HFFc6 (cell line): ENCODE data around the gene JUP. TPM values are rescaled to one million over a fixed set of nuclear protein-coding genes. Genes with fewer than 3 reads are reported as not detected.

Experiments used
- DNase-seq: peaks from one replicate; pipeline ENCODE4 v3.0.0-alpha.2; 2018
- H3K27ac Mint-ChIP-seq: 2 replicates; pipeline ENCODE4 v1.8.0; 2020; ENCODE audit warnings: mild to moderate bottlenecking, mixed read lengths
- H3K27me3 Mint-ChIP-seq: 2 replicates; pipeline ENCODE4 v1.8.0; 2021; ENCODE audit warnings: mild to moderate bottlenecking, moderate library complexity, mixed read lengths; ENCODE audit not compliant: insufficient read depth
- H3K36me3 Mint-ChIP-seq: 2 replicates; pipeline ENCODE4 v1.8.0; 2021; ENCODE audit warnings: low read depth, mixed read lengths
- H3K4me1 Mint-ChIP-seq: 2 replicates; pipeline ENCODE4 v1.8.0; 2020; ENCODE audit warnings: low read depth, mixed read lengths
- H3K4me3 Mint-ChIP-seq: 2 replicates; pipeline ENCODE4 v1.8.0; 2020; ENCODE audit warnings: mild to moderate bottlenecking, moderate library complexity, mixed read lengths
- H3K9me3 Mint-ChIP-seq: 2 replicates; pipeline ENCODE4 v1.8.0; 2020; ENCODE audit warnings: mild to moderate bottlenecking, mixed read lengths
- total RNA-seq, 6 experiments: library from RNA; stranded (reverse); fragmentation: NEBNext Ultra II Directional; extraction: Animal tissue kit (Norgen Biotek cat#: 25700); gene quantifications; 2 replicates in 1 of 6; 3 replicates in 5 of 6; pipeline ENCODE4 v1.2.3, GENCODE V29; 2021
- TF ChIP-seq, protein P1 (sequence below): fragments of 200-600 bp; sonication (generic); IDR thresholded peaks from 2 replicates; pipeline ENCODE4 v1.5.0; 2021; ENCODE audit warnings: antibody characterized with exemption, mild to moderate bottlenecking

The JUP gene
- total RNA-seq, 6 experiments from 2014 or later, result 1.5 to 9.1 (median 1.9) TPM

DNA sequence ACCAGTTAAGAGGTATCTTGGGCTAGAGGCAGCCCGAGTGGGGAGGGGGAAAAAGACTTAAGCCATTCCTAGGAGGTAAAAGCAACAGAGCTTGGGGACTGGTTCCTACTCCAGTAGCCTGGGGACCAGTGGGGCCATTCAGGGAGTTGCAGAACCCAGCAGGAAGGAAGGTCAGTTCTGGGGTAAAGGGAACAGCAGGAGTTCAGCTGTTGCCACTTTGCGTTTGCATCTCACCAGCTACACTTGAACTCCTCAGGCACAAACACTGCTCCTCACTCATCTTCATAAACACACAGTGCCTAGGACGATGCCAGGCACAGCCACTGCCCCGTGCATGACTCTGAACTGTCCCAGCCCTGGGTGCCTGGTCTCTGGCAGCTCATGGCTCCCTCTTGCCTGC, 56.0 kb downstream of the JUP start:
- TF ChIP-seq, protein P1, sequence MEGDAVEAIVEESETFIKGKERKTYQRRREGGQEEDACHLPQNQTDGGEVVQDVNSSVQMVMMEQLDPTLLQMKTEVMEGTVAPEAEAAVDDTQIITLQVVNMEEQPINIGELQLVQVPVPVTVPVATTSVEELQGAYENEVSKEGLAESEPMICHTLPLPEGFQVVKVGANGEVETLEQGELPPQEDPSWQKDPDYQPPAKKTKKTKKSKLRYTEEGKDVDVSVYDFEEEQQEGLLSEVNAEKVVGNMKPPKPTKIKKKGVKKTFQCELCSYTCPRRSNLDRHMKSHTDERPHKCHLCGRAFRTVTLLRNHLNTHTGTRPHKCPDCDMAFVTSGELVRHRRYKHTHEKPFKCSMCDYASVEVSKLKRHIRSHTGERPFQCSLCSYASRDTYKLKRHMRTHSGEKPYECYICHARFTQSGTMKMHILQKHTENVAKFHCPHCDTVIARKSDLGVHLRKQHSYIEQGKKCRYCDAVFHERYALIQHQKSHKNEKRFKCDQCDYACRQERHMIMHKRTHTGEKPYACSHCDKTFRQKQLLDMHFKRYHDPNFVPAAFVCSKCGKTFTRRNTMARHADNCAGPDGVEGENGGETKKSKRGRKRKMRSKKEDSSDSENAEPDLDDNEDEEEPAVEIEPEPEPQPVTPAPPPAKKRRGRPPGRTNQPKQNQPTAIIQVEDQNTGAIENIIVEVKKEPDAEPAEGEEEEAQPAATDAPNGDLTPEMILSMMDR, result no peak
- Mint-ChIP-seq H3K9me3 (no peaks in the 10 kb centered on the region), H3K27ac (no peak overlapping the region), H3K4me1 (no peaks in the 10 kb centered on the region), H3K27me3 (peaks cover 43% of the 10 kb centered on the region), H3K36me3 (no peaks in the 10 kb centered on the region), H3K4me3 (no peak overlapping the region)
- DNase-seq, result no peak

DNA sequence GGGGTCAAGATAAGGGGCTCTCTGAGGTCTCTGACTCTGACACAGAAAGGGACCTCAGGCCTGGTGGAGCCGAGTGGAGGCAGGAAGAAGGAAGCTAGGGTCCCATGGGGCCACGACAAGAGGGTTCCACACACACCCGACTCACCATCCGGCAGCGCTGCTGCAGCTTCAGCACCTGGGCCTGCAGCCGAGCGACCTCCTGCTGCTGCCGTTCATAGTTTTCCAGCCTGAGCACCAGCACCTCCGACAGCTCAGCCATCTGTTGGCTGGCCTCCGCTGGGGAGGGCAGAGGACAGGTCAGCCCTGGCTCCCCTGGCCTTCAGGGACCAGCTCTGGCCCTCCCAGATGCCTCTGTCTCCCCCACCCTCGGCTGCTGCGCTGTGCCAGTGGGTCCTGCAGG, 58.5 kb downstream of the JUP start:
- Mint-ChIP-seq H3K9me3 (no peaks in the 10 kb centered on the region), H3K4me1 (no peaks in the 10 kb centered on the region), H3K4me3 (no peak overlapping the region), H3K27me3 (peaks cover 42% of the 10 kb centered on the region), H3K27ac (no peak overlapping the region), H3K36me3 (no peaks in the 10 kb centered on the region)
- DNase-seq, result no peak
- TF ChIP-seq, protein P1, result no peak

DNA sequence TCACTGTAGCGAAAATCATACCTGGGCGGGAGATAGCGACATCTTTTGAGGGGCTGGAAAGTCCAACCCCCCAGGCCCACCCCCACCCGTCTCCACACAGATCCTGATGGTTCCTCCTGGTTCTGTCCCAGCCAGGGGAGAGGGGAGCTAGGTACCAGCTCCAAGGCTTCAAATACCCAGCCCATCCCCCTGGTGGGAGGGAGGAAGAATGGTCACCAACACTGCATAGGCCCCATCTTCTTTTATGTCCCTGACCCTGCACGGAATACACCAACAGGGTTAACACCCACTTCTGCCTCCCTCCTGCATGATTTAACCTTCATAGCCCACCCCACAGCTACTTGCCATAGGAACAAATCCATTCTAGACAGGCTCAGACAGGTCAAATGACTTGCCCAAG, 61.4 kb downstream of the JUP start:
- no peak for DNase-seq
- H3K4me3 Mint-ChIP-seq, result no peak overlapping the region
- H3K36me3 Mint-ChIP-seq, result no peaks in the 10 kb centered on the region
- TF ChIP-seq, protein P1, result no peak
- no peaks in the 10 kb centered on the region for H3K4me1 Mint-ChIP-seq
- no peaks in the 10 kb centered on the region for H3K9me3 Mint-ChIP-seq
- peaks cover 29% of the 10 kb centered on the region for H3K27me3 Mint-ChIP-seq
- H3K27ac Mint-ChIP-seq, result no peak overlapping the region

DNA sequence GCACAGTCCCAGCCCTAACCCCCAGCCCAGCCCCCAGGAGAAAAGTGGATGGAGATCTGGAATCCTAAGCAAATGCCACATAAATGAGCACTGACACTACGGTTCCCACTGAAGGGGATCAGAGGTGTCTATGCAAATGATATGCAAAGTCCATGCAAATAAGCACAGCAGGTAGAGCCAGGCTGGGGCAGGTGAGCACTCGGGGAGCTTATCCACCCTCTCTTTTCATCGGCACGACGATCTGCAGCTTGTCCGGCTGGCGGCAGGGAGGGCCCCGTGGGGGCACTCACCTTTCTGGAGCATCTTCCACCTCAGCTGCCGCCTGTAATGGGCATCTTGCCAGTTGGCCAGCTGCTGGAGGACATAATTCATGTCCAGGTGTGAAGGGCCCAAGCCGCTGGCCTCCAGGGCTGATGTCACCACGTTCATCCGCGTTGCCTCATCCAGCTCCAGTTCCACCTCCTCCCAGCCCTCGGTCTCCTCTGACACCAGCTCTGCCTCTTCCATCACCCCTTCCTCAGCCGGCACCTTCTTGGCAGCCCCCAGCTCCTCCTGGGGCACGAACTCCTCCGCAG, 61.9 kb downstream of the JUP start:
- Mint-ChIP-seq H3K9me3 (no peaks in the 10 kb centered on the region), H3K27ac (no peak overlapping the region), H3K4me3 (no peak overlapping the region), H3K36me3 (no peaks in the 10 kb centered on the region), H3K27me3 (peaks cover 29% of the 10 kb centered on the region), H3K4me1 (no peaks in the 10 kb centered on the region)
- TF ChIP-seq, protein P1, result no peak
- DNase-seq, result no peak

DNA sequence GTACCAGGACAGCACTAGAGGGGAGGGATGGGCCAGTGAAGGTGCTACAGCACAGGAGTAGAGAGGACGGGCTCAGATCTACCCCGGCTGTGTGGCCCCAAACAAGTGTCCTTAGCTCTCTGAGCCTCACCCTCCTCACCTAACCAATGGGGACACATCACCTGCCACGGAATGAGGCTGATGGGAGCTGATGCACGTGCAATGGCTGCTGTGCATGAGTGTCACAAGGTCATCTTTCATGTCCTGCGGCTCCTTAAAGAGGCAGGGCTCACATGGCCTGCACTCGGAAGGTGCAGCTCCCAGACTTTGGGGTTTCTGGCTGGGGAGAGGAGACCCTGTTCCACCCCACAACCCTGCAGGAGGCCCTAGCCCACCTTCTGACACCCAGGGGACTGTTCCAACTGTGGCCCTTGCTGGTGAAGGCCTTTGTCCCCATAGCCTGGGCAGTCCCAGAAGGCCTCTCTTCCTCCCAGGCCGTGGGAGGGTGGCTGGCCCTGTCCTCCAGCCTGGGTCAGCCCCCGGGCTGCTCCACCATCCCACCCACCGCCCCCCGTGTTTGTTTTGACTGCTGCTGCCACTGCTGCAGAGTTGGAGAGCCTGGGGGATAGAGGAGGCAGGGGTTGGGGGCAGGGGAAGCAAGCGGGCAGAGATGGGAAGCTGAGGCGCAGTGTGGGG, 62.6 kb downstream of the JUP start:
- TF ChIP-seq, protein P1, result no peak

More for the DNA sequence above, 62.6 kb downstream of the JUP start:
- H3K36me3 Mint-ChIP-seq, result no peaks in the 10 kb centered on the region
- H3K27ac Mint-ChIP-seq, result no peak overlapping the region
- H3K9me3 Mint-ChIP-seq, result no peaks in the 10 kb centered on the region
- no peaks in the 10 kb centered on the region for H3K4me1 Mint-ChIP-seq
- H3K27me3 Mint-ChIP-seq, result peaks cover 32% of the 10 kb centered on the region
- H3K4me3 Mint-ChIP-seq, result no peak overlapping the region
- no peak for DNase-seq
